NCI-H2227 (cell line): Measurements from ENCODE around the gene GET3.

Source experiments
- DNase-seq: peaks from one replicate; lab custom pipeline; 2025; ENCODE audit not compliant: unreplicated experiment; lab: John Stamatoyannopoulos, UW

GET3 gene

DNA sequence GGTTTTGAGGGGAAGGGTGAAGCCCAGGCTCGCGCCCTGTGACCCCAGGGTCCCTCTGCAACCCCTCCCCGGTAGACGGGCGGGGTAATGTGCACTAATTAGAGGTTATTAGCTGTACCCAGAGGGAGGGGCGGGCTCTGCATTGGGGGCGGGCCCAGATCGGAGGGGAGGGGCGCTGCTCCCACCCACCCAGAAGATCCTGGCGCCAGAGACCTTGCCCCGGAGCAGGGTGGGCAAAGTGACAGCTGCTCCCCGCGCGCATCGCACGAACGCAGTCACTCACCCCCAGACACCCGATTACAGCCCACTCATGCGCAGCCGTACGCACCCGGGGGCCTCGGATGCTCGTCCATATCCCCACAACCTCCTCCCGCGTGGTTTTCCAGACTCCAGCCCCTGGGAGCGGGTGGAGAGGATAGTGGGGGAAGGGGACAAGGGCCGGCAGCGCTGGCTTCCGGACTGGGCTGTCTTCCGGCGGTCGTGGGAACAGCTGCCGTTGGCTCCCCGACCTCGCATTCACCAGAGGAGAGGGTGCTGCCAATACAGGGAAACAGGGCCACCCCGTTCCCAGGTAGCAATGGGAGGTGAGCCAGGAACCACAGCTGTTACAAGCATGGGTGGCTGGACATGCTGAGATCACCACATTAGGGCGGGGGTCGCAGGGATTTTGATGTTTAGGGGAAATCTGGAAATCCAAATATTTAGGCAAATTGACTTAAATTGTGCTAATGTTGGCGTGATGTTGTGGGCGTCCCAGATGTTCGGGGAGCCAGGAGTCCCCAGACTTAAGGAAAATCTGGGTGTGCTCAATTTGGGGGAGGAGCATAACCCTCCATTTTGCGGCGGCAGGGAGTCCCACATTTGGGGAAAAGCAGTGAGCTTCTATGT is 41.0 kb downstream of the GET3 start:
- peak; percentile 66 for DNase-seq

DNA sequence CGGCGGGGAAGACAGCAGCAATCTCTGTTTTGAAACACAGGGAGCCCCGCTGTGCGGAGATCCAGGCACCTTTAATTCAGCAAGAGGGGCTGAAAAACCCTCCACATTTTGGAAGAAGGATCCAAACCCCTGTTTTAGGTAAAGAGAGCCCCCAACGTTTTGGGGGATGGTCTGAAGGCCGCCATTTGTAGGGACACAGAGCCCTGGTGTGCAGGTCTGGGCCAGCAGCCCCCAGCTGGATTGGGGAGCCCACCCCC is 41.5 kb downstream of the GET3 start:
- no peak for DNase-seq

- peak; percentile 39 for DNase-seq
Observed at GRCh38 chr19:12779162-12779993, 42.1 kb downstream of the GET3 start.

DNA sequence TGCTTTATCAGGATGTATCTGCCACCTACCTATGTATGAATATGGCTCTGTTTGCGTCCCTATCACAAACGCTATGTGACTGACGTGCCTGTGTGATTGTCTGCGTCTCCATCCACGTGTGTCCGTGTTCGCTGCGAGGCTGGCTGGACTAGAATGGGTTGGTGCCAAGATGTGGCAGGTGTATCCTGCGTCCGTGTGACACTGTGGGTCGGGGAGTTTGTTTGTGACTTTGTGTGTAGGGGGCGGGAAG is 44.8 kb downstream of the GET3 start:
- no peak for DNase-seq

DNA sequence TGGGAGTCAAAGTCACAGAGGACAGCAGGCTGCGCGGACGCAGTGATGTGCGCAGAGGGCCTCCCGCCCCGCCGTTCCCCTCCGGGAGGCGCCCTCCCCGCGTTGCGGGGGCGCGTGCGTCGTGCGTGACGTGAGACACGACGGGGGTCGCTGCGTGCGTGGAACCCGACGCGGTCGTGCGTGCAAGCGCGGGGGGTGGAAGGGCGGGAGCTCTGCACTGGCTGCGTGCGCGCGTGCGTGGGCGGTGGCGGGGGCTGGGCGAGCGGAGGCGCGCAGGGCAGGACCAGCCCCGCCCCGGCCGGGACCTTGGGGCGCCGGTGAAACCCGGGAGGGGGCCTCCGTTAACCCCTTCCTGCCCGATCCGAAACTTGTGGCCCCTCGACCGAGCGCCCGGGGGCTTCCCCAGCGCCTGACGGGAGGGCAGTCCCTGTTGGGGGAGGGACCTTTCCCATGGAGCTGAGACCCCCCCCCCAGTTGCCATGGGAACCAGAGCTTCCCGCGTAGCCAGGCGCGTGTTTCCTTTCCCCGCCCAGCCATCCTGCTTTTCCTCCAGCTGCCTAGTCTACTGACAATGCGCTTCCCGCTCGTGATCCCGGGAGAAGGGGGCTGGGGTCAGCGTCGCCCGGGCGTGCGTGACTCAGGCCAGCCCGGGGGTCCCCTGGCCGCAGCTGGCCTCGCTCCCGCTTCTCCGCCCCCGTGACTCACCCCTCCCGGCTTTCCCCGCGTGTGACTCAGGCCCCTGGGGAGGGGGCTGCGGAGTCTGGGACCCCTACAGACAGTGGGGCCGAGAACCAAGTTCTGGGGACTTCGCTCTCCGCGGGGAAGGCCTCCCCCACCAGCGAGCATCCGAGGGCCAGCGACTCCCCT is 45.4 kb downstream of the GET3 start:
- DNase-seq: peak; percentile 76

DNA sequence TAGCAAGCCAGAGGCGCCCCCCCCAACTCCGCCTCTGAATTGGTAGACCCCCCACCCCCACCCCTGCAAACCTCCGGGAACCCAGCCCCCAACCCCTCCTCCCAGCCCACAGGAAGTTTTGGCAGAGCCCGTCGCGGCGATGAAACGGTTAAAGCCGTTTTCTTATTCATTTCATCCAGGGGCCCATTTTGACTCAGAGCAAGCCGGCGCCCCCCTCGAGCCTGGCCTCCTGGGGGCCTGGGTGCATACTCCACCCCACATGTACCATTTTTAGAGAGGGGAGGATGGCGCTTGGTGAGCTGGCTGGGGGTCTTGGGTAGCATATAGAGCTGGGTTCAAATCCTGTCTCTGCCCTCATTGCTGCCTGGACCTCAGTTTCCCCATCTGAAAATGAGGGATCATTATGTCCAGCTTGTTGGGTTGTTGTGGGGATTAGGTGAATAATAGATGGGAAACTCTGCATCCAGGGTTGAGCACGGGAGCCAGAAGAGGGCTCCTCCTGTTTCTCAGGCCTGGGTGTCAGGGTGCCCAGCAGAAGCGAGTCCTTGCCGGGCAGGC is 46.1 kb downstream of the GET3 start:
- DNase-seq: peak; percentile 39

DNA sequence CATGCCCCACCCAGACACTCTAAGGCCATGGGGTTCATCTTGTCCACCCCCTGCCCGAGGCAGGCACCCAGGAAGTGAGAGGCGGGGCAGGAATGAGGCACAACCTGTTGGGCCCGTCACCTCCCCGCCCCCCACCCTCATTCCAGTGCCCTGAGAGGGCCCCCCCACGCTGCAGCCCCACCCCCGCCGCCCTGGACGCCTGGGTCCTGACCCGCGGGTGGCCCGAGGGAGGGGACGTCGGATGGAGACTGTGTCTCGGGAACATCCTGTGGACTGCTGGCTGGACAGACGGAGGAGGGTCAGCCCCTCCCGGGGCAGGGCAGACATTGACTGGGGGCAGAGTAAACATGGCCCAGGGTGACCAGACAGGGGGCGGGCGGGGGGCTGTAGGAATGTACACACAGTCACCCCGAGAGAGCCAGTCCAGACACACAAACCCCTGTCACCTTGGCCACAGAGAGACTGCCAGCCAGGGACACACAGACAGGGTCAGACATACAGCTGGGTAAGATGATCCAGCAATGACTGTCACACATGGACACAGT is 46.6 kb downstream of the GET3 start:
- DNase-seq: no peak

DNA sequence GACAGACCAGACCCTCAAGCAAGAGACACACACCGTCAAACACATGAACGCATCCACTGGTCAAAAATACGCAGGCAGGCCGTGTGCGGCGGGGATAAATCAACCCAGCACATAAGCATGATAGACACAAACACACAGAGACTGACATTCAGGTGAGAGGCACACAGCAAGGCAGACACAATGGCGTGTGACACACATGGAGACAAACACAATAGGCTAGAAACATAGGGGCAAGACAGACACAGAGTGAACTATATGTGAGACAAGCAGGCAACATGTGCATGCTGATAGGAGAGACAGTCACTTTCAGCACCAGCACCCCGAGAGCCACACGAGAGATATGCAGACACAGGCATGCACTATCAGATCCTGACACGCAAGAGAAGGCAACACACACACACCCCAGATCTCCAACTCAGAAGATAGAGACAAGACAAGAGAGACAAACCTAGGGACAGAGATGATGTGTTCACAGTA is 47.1 kb downstream of the GET3 start:
- DNase-seq: no peak

GRCh38 chr19:12784871-12785430 is 47.7 kb downstream of the GET3 start:
- no peak for DNase-seq

GRCh38 chr19:12785431-12786031 is 48.2 kb downstream of the GET3 start:
- no peak for DNase-seq

DNA sequence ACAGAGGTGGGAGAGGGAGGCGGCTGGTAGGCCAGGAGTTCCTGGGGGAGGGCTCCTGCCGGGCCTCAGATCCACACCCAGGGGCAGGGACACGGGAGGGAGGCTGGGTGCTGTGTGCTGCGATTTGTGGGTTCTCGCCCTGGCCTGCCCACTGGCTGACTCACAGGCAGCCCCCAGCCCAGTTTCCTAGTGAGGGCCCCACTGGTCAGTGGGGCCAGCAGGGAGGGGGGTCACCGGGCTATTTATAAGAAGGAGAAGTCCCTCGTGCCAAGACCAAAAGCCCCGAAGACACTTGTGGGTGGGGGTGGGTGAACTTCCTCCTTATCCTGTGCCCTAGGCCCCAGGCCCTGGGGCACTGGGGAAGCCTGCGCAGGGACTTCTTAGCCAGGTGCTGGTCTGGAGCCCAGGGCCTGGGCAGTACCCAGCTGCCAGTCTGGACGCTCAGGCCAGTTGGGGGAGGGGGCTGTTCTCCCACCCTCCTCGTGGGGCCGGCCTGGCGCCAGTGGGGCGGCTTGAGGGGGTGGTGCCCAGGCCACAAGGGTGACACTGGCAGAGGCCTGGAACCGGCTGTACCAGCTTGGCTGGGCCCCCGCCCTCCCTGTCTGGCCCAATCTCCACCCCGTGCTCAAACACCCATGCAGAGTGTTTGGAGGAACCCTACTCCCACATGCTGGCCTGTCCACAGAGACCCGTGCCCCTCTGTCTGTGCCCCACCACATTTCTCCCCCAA is 49.0 kb downstream of the GET3 start:
- no peak for DNase-seq

DNA sequence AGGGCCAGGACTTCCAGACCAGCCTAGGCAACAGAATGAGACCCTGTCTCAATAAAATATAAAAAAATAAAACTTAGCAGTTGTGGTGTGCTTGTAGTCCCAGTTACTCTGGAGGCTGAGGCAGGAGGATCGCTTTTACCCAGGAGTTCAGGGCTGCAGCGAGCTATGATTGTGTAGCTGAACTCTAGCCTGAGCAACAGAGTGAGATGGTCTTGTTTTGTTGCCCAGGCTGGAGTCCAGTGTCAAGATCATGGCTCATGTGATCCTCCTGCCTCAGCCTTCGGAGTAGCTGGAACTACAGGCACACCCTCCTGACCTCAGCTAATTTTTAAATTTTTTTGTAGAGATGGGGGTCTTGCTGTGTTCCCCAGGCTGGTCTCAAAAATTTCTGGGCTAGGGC is 49.7 kb downstream of the GET3 start:
- no peak for DNase-seq

- no peak for DNase-seq
Observed at GRCh38 chr19:12787458-12787857, 50.2 kb downstream of the GET3 start.

DNA sequence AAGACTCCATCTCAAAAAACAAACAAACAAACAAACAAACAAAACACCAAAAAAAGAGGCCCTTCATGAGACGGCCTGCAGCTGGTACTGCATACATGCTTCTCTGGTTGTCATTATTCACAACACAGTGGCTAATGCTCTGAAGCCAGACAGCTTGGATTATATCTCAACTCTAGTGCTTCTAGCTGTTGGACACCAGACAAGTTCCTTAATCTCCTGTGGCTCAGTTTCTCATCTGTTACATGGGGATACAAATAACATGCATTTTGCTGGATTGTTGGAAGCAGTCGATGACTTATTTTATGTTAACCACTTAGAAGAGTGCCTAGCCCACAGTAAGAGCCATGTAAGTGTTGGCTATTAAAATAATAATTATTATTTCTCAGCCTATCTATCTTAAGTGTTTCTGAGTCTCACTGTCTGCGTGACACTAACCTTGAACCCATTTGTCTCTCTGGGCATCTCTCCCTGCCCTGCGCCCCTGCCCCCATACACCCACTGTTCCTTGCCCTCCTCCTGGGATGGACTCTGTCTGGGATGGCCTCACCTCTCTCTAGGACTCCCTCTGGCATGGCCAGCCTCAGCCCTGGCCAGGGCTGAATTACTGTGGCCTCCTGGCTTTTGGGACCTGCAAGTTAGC is 50.9 kb downstream of the GET3 start:
- no peak for DNase-seq

DNA sequence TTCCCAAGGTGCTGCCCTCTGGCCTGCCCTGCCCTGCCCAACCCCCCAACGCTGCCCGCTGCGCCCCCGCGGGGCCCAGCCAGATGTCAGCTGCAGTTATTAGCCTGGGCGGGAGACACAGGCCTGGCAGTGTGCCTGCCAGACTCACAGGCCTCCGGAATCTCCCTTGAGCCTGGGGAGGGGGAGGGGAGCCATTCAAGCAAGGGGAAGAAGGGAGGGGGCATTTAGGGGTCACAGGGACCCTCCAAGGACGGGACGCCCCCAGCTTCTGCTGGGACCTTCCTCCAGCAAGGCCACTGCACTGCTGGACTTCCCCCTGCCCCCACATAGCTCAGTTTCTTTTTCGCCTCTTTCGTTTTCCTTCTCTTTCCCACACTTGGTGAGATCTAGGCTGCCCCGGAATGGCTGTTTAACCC is 51.4 kb downstream of the GET3 start:
- DNase-seq: peak; percentile 43

DNA sequence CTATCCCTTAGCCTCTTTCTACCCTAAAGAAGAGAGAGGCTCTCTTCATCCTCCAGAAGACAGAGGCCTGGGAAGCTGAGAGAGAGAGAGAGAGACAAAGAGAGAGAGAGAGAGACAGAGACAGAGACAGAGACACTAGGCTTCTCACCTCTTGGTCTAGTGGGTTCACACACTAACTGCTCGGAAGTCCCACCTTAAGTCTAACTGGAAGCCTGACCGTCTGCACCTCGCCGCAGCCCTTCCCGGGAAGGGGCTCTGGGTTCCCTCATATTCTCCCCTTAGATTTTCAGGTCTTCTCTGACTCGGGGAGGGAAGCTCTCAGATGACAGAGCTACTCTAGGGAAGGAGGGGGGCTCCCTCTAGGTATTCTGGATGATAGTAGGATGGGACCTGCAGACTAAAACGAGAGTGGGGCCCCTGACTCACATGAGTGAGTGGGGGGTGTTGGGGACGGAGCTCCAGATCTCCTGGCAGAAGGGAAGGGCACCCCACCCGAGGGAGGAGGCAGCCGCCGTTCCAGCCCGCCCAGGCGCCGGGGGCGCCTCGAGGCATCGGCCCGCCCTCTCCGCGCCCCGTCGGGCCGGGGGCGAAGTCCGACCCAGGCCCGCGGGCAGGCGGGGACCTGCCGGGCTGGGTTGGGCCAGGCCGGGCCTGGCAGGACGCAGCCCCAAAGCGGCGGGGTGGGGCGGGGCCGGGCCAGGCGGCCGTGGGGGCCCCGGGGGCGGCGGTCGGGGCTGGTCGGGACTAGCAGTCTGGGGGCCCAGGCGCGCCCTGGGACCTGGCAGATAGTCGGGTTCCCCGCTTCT is 52.0 kb downstream of the GET3 start:
- peak; percentile 47 for DNase-seq

GRCh38 chr19:12789904-12790619 is 52.8 kb downstream of the GET3 start:
- DNase-seq: peak; percentile 96
